HUES64 (cell line): ENCODE results near the gene AHRR.

Experiments
- H3K27ac ChIP-seq: 2 replicates; pipeline ENCODE4 v1.7.0; 2013; ENCODE audit warnings: low read depth, low read length, inconsistent platforms
- H3K27me3 ChIP-seq: 2 replicates; pipeline ENCODE4 v1.6.1; 2013; ENCODE audit warnings: mild to moderate bottlenecking, low read length; ENCODE audit not compliant: insufficient read depth
- H3K36me3 ChIP-seq: 2 replicates; pipeline ENCODE4 v1.6.1; 2013; ENCODE audit warnings: mild to moderate bottlenecking, low read length; ENCODE audit not compliant: insufficient read depth
- H3K4me1 ChIP-seq: 2 replicates; pipeline ENCODE4 v1.6.1; 2013; ENCODE audit warnings: mild to moderate bottlenecking, low read length, moderate library complexity; ENCODE audit not compliant: insufficient read depth
- H3K4me3 ChIP-seq: 2 replicates; pipeline ENCODE4 v1.5.1; 2013; ENCODE audit warnings: mild to moderate bottlenecking, low read length, moderate library complexity
- H3K9ac ChIP-seq: 2 replicates; pipeline ENCODE4 v1.6.1; 2013; ENCODE audit warnings: mild to moderate bottlenecking, low read depth, low read length
- H3K9me3 ChIP-seq: 2 replicates; pipeline ENCODE4 v1.6.1; 2013; ENCODE audit warnings: low read depth, low read length; ENCODE audit not compliant: insufficient read depth
- WGBS: fragments of 150-250, 120-280 bp; methylation state at CpG from one replicate; pipeline ENCODE4 v1.1.7; 2013; ENCODE audit warnings: missing lambda C conversion rate; 5-methylcytosine and 5-hydroxymethylcytosine counted together

AHRR gene

DNA sequence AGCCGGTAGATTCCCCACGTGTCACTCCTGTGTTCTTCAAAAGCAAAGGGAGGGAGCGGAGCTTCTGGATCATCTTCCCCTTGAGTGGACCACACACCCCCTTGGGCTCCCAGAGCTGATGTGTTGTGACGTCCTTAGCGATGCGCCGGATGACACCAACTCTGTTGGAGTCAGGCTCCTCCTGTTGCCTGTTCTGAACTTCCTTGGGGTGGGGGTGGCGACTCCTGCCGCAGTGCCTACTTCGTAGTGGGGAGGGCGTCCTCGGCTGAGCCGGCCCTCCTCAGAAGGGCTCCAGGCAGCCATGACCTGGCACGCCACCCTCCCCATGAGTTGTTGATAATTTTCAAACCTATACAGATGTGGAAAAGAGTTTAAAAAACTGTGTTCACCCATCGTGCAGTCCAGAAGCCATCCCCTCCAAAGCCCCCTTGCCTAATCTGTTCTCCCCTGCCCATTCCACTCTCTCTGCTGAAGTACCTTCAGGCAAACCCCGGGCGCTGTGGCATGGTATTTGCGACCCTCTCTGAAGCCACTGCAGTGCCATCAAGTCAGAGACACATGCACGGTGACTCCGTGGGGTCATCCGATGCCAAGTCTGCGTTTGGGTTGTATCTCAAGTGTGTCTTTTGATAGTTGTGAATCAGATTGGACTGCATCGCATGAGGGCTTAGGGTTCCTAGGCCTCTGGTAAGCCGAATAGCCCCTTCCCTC lies 138.2 kb downstream of the AHRR start:
- H3K9ac ChIP-seq: no peak overlapping the region
- peaks cover 6% of the 10 kb centered on the region; the same call in 1 of the 2 replicates for H3K4me1 ChIP-seq
- H3K4me3 ChIP-seq: no peak overlapping the region
- 94% methylated on average over 24 of the region's 24 CpGs for WGBS
- no peaks in the 10 kb centered on the region for H3K9me3 ChIP-seq
- no peak overlapping the region for H3K27ac ChIP-seq
- peaks cover 83% of the 10 kb centered on the region for H3K36me3 ChIP-seq
- H3K27me3 ChIP-seq: no peaks in the 10 kb centered on the region

DNA sequence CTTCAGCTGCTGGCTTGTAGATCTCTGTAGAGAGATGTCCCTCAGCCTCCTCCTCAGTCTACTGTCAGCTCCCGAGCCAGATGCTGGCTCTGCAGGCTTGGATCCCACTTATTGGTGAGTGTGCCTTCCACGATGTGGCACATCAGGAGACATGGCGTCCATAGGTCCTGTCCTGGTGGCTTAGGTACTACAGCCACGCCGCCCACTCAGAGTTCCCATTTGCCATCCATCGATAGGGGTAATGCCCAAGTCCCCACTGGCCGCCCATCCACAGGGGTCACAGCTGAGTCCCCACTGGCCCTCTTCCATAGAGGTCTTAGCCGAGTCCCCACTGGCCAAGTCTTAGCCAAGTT lies 138.7 kb downstream of the AHRR start:
- H3K36me3 ChIP-seq: peaks cover 78% of the 10 kb centered on the region
- WGBS: 94% methylated on average over 8 of the region's 8 CpGs

DNA sequence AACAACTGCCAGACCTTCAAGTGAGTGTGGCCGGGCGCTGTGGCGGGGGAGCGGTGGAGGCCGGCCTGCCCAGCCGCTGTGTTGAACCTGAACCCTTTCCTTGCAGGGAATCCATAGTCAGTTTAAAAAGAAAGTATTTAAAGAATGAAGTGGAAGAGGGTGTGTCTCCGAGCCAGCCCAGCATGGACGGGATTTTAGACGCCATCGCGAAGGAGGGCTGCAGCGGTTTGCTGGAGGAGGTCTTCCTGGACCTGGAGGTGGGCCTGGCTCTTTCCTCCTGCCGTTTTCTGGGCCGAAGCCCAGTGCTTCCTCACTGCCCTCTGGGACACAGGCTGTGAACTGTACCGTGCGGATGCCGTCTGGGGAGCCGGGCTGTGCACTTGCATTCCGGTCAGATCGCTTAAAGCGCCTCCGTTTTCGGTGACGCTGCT lies 140.6 kb downstream of the AHRR start:
- Histone ChIP-seq H3K4me3 (no peak overlapping the region), H3K9ac (no peak overlapping the region), H3K27ac (no peak overlapping the region), H3K36me3 (peaks cover 66% of the 10 kb centered on the region), H3K4me1 (no peaks in the 10 kb centered on the region), H3K9me3 (no peaks in the 10 kb centered on the region), H3K27me3 (no peaks in the 10 kb centered on the region)
- WGBS: 97% methylated on average over 24 of the region's 24 CpGs

More for the DNA sequence above, 138.7 kb downstream of the AHRR start:
- H3K4me3 ChIP-seq: no peak overlapping the region
- H3K27me3 ChIP-seq: no peaks in the 10 kb centered on the region
- H3K27ac ChIP-seq: no peak overlapping the region
- H3K9me3 ChIP-seq: no peaks in the 10 kb centered on the region
- H3K9ac ChIP-seq: no peak overlapping the region
- peaks cover under 1% of the 10 kb centered on the region; the same call in 1 of the 2 replicates for H3K4me1 ChIP-seq

DNA sequence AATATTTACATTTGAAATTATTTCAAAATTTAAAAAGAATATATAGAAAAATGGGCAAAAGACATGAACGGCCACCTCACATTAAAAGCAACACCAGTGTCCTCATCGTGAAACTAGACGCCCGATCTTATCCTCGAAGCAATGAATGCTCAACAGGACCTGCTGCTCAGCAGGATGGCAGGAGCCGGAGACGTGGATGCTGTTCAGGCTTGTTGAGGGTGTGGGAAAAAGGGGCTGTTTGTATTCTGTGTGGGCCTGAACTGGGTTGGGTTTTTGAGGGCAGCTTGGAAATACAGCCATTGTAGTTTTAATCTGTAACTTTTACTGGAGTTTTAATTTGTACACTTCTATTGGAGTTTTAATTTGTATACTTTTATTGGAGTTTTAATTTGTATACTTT lies 141.8 kb downstream of the AHRR start:
- Histone ChIP-seq H3K4me3 (no peak overlapping the region), H3K9ac (no peak overlapping the region), H3K36me3 (peaks cover 53% of the 10 kb centered on the region), H3K27me3 (no peaks in the 10 kb centered on the region), H3K4me1 (no peaks in the 10 kb centered on the region), H3K27ac (no peak overlapping the region), H3K9me3 (no peaks in the 10 kb centered on the region)
- WGBS: 91% methylated on average over 7 of the region's 7 CpGs

GRCh38 chr5:463952-464351 lies 142.4 kb downstream of the AHRR start:
- Histone ChIP-seq H3K27me3 (no peaks in the 10 kb centered on the region), H3K4me1 (no peaks in the 10 kb centered on the region), H3K9ac (no peak overlapping the region), H3K27ac (no peak overlapping the region), H3K4me3 (no peak overlapping the region), H3K36me3 (peaks cover 50% of the 10 kb centered on the region), H3K9me3 (no peaks in the 10 kb centered on the region)
- WGBS: 92% methylated on average over 18 of the region's 18 CpGs

DNA sequence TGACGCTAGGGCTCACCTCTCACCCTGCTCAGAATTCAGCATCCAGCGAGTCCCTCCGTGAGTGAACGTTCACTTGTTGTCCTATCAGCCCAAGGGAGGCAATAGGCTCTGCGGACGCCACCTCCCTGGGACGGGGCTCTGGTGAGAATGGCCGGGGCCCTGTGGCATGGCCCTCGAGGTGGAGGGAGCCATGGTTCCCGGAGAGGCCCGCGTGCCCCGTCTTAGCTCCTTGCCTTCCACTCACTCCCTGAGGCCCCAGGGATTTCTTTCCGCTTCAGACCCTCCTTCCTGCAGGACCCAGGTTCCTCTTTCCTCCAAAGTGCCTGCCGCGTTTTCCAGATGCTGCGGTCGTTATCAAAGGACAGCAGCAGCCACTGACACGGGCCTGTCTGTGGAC lies 142.9 kb downstream of the AHRR start:
- Histone ChIP-seq H3K27me3 (no peaks in the 10 kb centered on the region), H3K9me3 (no peaks in the 10 kb centered on the region), H3K4me1 (no peaks in the 10 kb centered on the region), H3K27ac (no peak overlapping the region), H3K36me3 (peaks cover 45% of the 10 kb centered on the region), H3K9ac (no peak overlapping the region), H3K4me3 (no peak overlapping the region)
- 94% methylated on average over 19 of the region's 19 CpGs for WGBS

- Histone ChIP-seq H3K9me3 (no peaks in the 10 kb centered on the region), H3K27me3 (no peaks in the 10 kb centered on the region), H3K4me1 (no peaks in the 10 kb centered on the region), H3K4me3 (no peak overlapping the region), H3K9ac (no peak overlapping the region), H3K27ac (no peak overlapping the region), H3K36me3 (peaks cover 39% of the 10 kb centered on the region)
- WGBS: 96% methylated on average over 63 of the region's 63 CpGs
Observed at GRCh38 chr5:464843-465590, 143.5 kb downstream of the AHRR start.

- H3K36me3 ChIP-seq: peaks cover 31% of the 10 kb centered on the region
- WGBS: 93% methylated on average over 29 of the region's 29 CpGs
- no peak overlapping the region for H3K9ac ChIP-seq
- H3K4me1 ChIP-seq: no peaks in the 10 kb centered on the region
- no peak overlapping the region for H3K27ac ChIP-seq
- no peaks in the 10 kb centered on the region for H3K9me3 ChIP-seq
- H3K4me3 ChIP-seq: no peak overlapping the region
- no peaks in the 10 kb centered on the region for H3K27me3 ChIP-seq
Observed at GRCh38 chr5:465591-466403, 144.3 kb downstream of the AHRR start.

DNA sequence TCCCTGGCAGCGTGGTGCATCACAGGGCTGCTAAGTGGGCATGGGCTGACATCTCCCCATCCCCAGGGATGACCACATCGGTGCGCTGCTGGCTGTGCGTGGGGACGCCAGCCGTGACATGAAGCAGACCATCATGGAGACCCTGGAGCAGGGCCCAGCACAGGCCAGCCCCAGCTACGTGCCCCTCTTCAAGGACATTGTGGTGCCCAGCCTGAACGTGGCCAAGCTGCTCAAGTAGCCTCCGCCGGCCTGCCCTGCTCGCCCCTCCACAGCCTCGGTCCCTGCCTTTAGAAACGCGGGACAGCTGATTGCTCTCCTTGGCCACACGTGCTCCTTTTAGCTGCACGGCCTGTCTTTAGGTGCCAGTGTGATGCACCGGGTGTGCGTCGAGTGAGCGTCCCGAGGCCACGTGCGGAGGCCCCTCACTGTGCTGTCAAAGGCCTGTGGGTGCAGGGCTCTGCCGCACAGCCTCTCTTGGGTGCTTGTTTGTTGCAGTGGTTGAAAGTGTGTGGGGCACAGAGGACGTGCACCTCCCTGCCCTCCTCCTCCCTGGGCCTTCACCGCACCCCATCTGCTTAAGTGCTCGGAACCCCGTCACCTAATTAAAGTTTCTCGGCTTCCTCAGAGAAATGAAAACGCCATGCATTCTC lies 145.3 kb downstream of the AHRR start:
- Histone ChIP-seq H3K4me3 (no peak overlapping the region), H3K4me1 (no peaks in the 10 kb centered on the region), H3K27ac (no peak overlapping the region), H3K36me3 (peaks cover 28% of the 10 kb centered on the region), H3K9me3 (no peaks in the 10 kb centered on the region), H3K9ac (no peak overlapping the region), H3K27me3 (no peaks in the 10 kb centered on the region)
- 95% methylated on average over 30 of the region's 30 CpGs for WGBS

DNA sequence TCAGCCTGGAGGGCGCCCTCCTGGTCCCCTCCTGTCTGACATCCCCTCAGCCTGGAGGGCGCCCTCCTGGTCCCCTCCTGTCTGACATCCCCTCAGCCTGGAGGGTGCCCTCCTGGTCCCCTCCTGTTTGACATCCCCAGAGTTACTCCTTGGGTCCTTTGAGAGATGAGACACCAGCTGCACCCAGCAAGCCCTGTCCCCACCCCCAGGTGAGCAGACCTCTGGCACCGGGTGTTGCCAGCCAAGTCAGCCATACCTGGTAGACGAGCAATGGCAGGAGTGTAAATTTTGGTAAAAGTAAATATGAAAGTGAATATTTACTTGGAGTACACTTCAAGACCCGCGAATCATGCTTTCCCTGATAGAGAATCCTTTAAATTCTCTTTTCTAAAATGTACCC lies 146.9 kb downstream of the AHRR start:
- Histone ChIP-seq H3K27ac (no peak overlapping the region), H3K4me3 (no peak overlapping the region), H3K36me3 (peaks cover 12% of the 10 kb centered on the region), H3K9ac (no peak overlapping the region), H3K27me3 (peaks cover 3% of the 10 kb centered on the region), H3K9me3 (no peaks in the 10 kb centered on the region), H3K4me1 (no peaks in the 10 kb centered on the region)
- WGBS: 94% methylated on average over 5 of the region's 6 CpGs
